GM21529 (cell line): Measurements from ENCODE around the gene ZSCAN5A.
"Not testable (repeated sequence)": the region's sequence is repeated elsewhere in the genome, so short reads cannot be mapped to it uniquely, and the experiment has no call there.

ENCODE experiments used
- ATAC-seq: cut with Tn5 transposase; IDR thresholded peaks from one replicate; pipeline ENCODE4 v1.9.1; 2021; ENCODE audit not compliant: unreplicated experiment

The ZSCAN5A gene

GRCh38 chr19:56217039-56217949, 97.3 kb downstream of the ZSCAN5A start:
- ATAC-seq, result no peak

DNA sequence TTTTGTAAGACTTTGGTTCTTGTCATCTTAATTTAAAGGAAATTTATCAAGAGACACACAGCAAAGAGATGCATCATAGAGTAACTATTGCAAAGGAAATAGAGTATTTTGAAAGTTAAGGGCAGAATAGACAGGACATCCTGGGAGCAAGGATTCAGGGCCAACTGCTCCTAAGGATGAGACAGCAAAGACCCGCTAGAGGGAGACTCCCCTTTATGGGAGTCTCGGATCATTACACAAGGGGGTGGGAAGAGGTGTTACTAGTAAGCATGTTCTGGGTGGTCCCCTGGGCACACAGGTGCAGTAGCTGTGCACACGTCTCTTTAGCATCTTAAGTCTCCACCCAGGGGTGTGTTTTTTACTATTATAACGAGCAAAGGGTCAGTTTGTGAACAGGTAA, 102.9 kb downstream of the ZSCAN5A start:
- ATAC-seq, result no peak

DNA sequence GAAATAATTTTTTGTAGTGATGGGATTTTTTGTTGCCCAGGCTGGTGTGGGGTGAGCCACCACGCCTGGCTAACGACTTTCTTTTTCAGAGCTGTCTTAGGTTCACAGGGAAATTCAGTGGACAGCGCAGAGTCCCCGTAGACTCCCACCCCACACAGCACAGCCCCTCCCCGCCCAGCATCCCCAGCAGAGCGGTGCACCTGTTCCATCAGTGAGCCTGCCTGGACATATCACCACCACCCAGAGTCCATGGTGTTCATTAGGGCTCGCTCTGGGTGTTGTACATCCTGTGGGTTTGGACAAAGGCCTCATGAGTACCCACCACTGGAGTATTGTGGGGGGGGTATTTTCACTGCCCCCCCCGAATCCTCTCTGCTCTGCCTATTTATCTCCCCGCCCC, 104.6 kb downstream of the ZSCAN5A start:
- not testable (repeated sequence) for ATAC-seq

- ATAC-seq, result no peak
These were observed 105.5 kb downstream of the ZSCAN5A start for GRCh38 chr19:56209091-56209490.

DNA sequence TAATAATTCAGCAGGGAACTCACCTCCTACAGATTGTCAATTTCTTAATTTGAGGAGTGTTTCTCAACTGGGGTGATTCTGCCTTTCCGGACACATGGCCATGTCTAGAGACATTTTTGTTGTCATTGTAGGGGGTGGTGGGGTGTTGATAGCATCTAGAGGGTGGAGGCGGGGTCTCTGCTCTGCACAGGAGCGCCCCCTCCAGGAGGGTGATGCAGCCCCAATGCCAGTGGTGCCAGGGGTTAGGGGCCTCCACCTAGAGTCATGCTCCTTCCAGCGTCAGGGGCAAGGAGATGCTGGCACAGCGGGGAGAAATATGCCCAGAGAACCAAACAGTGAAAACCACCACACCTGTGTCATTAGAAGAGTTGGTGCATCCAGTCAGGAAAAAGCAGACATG, 107.1 kb downstream of the ZSCAN5A start:
- not testable (repeated sequence) for ATAC-seq

DNA sequence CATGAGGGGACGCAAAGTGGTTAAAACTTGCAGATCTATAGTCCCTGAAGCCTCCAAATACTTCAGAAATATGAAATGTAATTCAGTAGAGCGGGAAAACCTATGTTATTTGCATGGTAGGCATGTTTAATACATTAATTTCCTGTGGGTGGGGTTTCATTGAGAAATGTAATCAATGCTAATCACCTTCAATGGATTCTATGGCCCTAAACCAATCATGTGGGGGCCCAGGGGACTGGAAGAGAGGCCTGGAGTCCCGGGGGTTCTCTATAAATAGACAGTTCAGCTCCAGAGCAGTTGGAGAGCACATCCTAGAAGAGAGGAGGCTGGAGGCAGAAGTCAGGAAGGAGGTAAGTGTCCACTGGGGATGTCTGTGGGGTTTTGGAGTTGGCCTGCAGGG, 112.7 kb downstream of the ZSCAN5A start, which contains the start of gene ZSCAN5C:
ZSCAN5C (plus strand) TSS at position 301 of the 400 bp plus-strand sequence. CDS start 3,641 bp downstream, outside the sequence.
- no peak for ATAC-seq

GRCh38 chr19:56199687-56200086, 115.0 kb downstream of the ZSCAN5A start:
- ATAC-seq, result no peak

- ATAC-seq, result not testable (repeated sequence)
These were observed 117.0 kb downstream of the ZSCAN5A start, which contains the start of gene ZSCAN5B for GRCh38 chr19:56197646-56198045. Gene ZSCAN5B, minus strand, starts transcription at chr19:56197783. Its CDS starts 4,731 bp downstream, at chr19:56193052.

DNA sequence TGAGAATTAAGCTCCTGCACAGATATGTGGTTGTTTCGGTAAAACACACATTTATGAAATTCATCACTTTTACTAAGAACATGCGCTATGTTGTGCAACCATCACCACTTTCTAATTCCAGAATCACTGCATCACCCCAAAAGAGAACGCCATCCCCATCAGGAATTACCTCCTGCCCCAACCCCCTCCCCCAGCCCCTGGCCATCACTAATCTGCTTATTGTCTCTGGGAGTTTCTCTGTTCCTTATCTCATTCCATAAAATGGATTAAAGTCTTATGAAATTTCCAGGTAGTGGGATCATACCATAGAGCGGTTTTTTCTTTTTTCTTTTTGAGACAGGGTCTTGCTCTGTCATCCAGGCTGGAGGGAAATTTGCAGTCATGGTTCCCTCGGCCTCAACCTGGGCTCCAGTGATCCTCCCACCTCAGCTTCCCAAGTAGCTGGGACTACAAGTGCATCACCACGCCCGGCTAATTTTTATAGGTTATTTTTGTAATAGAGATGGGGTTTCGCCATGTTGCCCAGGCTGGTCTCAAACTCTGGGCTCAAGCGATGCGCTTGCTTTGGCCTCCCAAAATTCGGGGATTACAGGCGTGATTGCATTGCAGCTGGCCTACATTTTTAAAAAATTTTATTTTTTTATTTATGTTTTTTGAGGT, 120.5 kb downstream of the ZSCAN5A start:
- no peak for ATAC-seq

- no peak for ATAC-seq
These were observed 122.9 kb downstream of the ZSCAN5A start for GRCh38 chr19:56191711-56192110.

DNA sequence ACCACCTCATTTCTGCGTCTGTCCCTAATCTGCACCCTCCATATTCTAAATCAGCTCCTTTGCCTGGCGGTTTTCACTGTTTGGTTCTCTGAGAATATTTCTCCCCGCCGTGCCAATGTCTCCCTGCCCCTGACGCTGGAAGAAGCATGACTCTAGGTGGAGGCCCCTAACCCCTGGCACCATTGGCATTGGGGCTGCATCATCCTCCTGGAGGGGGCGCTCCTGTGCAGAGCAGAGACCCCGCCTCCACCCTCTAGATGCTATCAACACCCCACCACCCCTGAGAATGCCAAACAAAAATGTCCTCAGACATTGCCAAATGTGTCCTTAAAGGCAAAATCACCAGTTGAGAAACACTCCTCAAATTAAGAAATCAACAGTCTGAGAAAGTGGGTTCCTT, 123.5 kb downstream of the ZSCAN5A start:
- no peak for ATAC-seq

- no peak for ATAC-seq
These were observed 124.9 kb downstream of the ZSCAN5A start for GRCh38 chr19:56189785-56190184.

- ATAC-seq, result no peak
These were observed 136.9 kb downstream of the ZSCAN5A start for GRCh38 chr19:56177564-56178243.

DNA sequence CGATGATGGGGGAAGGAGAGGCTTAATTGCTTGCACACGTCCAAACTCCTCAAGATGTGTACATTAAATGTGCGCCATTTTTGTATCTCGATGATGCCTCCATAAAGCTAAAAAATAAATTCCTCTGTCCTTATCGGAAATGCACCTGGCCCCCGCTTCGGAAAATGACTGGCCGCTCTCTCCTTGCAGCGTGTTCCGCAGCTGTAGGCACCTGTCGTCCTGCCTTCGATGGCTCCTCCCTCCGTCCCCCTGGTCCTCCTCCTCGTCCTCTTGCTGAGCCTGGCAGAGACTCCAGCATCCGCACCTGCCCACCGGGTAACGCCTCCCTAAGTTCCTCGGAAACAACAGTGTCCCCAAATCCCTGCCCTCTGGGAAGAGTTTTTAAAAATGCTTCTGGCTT, 137.8 kb downstream of the ZSCAN5A start:
- ATAC-seq, result no peak

DNA sequence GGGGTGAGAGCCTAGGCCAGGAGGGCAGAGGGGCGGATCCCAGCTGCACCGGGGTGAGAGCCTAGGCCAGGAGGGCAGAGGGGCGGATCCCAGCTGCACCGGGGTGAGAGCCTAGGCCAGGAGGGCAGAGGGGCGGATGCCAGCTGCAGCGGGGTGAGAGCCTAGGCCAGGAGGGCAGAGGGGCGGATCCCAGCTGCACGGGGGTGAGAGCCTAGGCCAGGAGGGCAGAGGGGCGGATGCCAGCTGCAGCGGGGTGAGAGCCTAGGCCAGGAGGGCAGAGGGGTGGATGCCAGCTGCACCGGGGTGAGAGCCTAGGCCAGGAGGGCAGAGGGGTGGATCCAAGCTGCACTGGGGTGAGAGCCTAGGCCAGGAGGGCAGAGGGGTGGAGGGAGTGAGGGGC, 138.3 kb downstream of the ZSCAN5A start:
- not testable (repeated sequence) for ATAC-seq

DNA sequence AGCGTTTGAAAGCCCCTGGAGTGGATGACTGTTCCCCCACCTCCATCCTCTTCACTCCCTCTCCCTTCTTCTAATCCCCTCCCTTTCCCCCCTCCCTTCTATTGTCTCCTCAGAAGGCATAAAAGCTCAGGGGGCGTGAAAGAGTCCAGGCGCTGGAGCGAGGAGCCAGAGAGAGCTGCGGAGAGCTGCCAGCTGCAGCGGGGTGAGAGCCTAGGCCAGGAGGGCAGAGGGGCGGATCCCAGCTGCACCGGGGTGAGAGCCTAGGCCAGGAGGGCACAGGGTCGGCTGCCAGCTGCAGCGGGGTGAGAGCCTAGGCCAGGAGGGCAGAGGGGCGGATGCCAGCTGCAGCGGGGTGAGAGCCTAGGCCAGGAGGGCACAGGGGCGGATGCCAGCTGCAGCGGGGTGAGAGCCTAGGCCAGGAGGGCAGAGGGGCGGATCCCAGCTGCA, 138.8 kb downstream of the ZSCAN5A start, which contains the start of gene GALP:
GALP (plus strand) TSS at position 148 of the 447 bp plus-strand sequence. CDS start 1,101 bp downstream, outside the sequence.
- ATAC-seq, result not testable (repeated sequence)

GRCh38 chr19:56174550-56174949, 140.1 kb downstream of the ZSCAN5A start:
- no peak for ATAC-seq

DNA sequence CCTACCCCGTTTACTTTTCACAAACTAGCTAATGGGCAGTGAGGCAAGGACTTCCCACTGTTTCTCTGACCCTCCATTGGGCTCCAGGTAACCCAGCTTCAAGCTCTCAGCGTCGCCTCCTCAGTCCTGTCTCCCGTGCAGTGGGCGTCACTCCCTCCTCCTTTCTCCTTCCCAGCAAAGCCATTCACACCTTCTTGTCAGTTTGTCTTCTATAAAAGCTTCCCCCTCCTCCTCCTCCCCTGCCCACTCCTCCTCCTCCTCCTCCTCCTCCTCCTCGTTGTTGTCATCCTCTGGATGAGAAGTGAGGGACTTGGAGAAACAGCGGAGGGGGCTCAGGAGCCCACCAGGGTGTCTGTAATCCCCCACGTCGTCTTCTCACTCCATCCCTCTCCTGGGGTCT, 140.6 kb downstream of the ZSCAN5A start:
- ATAC-seq, result no peak
